Measurements from ENCODE around the gene SRRD.
A peak's percentile ranks its signal among the peaks of the same experiment; 100 is the strongest.
"Not testable (repeated sequence)": the region's sequence is repeated elsewhere in the genome, so short reads cannot be mapped to it uniquely, and the experiment has no call there.

Gene SRRD

GRCh38 chr22:26508148-26508547 lies 24.5 kb downstream of the SRRD start:
- no peak for DNase-seq (ENCODE audit: low read depth, low spot score)

GRCh38 chr22:26512149-26512793 lies 28.6 kb downstream of the SRRD start, which contains the start of gene TFIP11:
TSS of gene TFIP11 (minus strand) at chr22:26512473. CDS start at chr22:26510272, 2,201 bp downstream.
- DNase-seq (ENCODE audit: low read depth, low spot score): peak; percentile 70

More at GRCh38 chr22:26508148-26508547, 24.5 kb downstream of the SRRD start:
- no peak overlapping the region for H3K4me3 ChIP-seq (ENCODE audit: low read length)

GRCh38 chr22:26513838-26514237 lies 30.2 kb downstream of the SRRD start:
- DNase-seq (ENCODE audit: low read depth, low spot score): no peak
- H3K4me3 ChIP-seq (ENCODE audit: low read length): no peak overlapping the region

More at GRCh38 chr22:26512149-26512793, 28.6 kb downstream of the SRRD start, which contains the start of gene TFIP11:
- H3K4me3 ChIP-seq (ENCODE audit: low read length): peak within 1 kb of the TSS; percentile 99

- H3K4me3 ChIP-seq (ENCODE audit: low read length): no peak overlapping the region
- DNase-seq (ENCODE audit: low read depth, low spot score): no peak
Observed at GRCh38 chr22:26514419-26515161, 30.9 kb downstream of the SRRD start.

- no peak for DNase-seq (ENCODE audit: low read depth, low spot score)
Observed at GRCh38 chr22:26515931-26516330, 32.3 kb downstream of the SRRD start.

GRCh38 chr22:26516503-26516902 lies 32.8 kb downstream of the SRRD start:
- no peak for DNase-seq (ENCODE audit: low read depth, low spot score)
- no peak overlapping the region for H3K4me3 ChIP-seq (ENCODE audit: low read length)

More at GRCh38 chr22:26515931-26516330, 32.3 kb downstream of the SRRD start:
- H3K4me3 ChIP-seq (ENCODE audit: low read length): no peak overlapping the region

- no peak for DNase-seq (ENCODE audit: low read depth, low spot score)
- H3K4me3 ChIP-seq (ENCODE audit: low read length): no peak overlapping the region
Observed at GRCh38 chr22:26517429-26517828, 33.8 kb downstream of the SRRD start.

- no peak for DNase-seq (ENCODE audit: low read depth, low spot score)
- H3K4me3 ChIP-seq (ENCODE audit: low read length): no peak overlapping the region
Observed at GRCh38 chr22:26522012-26522411, 38.3 kb downstream of the SRRD start.

- H3K4me3 ChIP-seq (ENCODE audit: low read length): no peak overlapping the region
- DNase-seq (ENCODE audit: low read depth, low spot score): no peak
Observed at GRCh38 chr22:26522592-26522991, 38.9 kb downstream of the SRRD start.

GRCh38 chr22:26524870-26525269 lies 41.2 kb downstream of the SRRD start:
- no peak for DNase-seq (ENCODE audit: low read depth, low spot score)

GRCh38 chr22:26525946-26526564 lies 42.4 kb downstream of the SRRD start:
- DNase-seq (ENCODE audit: low read depth, low spot score): no peak
- no peak overlapping the region for H3K4me3 ChIP-seq (ENCODE audit: low read length)

More at GRCh38 chr22:26524870-26525269, 41.2 kb downstream of the SRRD start:
- no peak overlapping the region for H3K4me3 ChIP-seq (ENCODE audit: low read length)

- no peak for DNase-seq (ENCODE audit: low read depth, low spot score)
Observed at GRCh38 chr22:26527167-26527566, 43.5 kb downstream of the SRRD start.

GRCh38 chr22:26527574-26528465 lies 44.1 kb downstream of the SRRD start:
- H3K4me3 ChIP-seq (ENCODE audit: low read length): no peak overlapping the region
- DNase-seq (ENCODE audit: low read depth, low spot score): no peak

More at GRCh38 chr22:26527167-26527566, 43.5 kb downstream of the SRRD start:
- no peak overlapping the region for H3K4me3 ChIP-seq (ENCODE audit: low read length)

- H3K4me3 ChIP-seq (ENCODE audit: low read length); DNase-seq (ENCODE audit: low read depth, low spot score): not testable (repeated sequence)
Observed at GRCh38 chr22:26528518-26528917, 44.8 kb downstream of the SRRD start.

GRCh38 chr22:26529345-26529744 lies 45.7 kb downstream of the SRRD start:
- no peak overlapping the region for H3K4me3 ChIP-seq (ENCODE audit: low read length)
- no peak for DNase-seq (ENCODE audit: low read depth, low spot score)

- no peak for DNase-seq (ENCODE audit: low read depth, low spot score)
- H3K4me3 ChIP-seq (ENCODE audit: low read length): no peak overlapping the region
Observed at GRCh38 chr22:26534171-26534855, 50.6 kb downstream of the SRRD start.

- no peak for DNase-seq (ENCODE audit: low read depth, low spot score)
- H3K4me3 ChIP-seq (ENCODE audit: low read length): no peak overlapping the region
Observed at GRCh38 chr22:26534874-26535602, 51.4 kb downstream of the SRRD start.

- no peak for DNase-seq (ENCODE audit: low read depth, low spot score)
- H3K4me3 ChIP-seq (ENCODE audit: low read length): no peak overlapping the region
Observed at GRCh38 chr22:26535603-26535908, 51.9 kb downstream of the SRRD start.

Measured in Jurkat, Clone E6-1 (cell line).